Epithelial cell of esophagus (primary cell): ENCODE data around the gene DOCK4.

Experiments
- DNase-seq: peaks from one replicate; pipeline ENCODE4 v3.0.0; 2010; ENCODE audit warnings: low read depth
- H3K4me3 ChIP-seq: 2 replicates; pipeline ENCODE4 v1.5.1; 2011; ENCODE audit warnings: mild to moderate bottlenecking, low read length, control low read depth
- CTCF ChIP-seq: IDR thresholded peaks from 2 replicates; pipeline ENCODE4 v1.5.1; 2011; ENCODE audit warnings: low read depth, mild to moderate bottlenecking, low read length, control low read depth, inconsistent platforms; ENCODE audit not compliant: insufficient read depth; ENCODE audit errors: missing control alignments

The DOCK4 gene

GRCh38 chr7:111796671-111797070, 409.5 kb downstream of the DOCK4 start:
- no peak overlapping the region for H3K4me3 ChIP-seq
- DNase-seq, result peak; percentile 16
- no peak for TF ChIP-seq CTCF

DNA sequence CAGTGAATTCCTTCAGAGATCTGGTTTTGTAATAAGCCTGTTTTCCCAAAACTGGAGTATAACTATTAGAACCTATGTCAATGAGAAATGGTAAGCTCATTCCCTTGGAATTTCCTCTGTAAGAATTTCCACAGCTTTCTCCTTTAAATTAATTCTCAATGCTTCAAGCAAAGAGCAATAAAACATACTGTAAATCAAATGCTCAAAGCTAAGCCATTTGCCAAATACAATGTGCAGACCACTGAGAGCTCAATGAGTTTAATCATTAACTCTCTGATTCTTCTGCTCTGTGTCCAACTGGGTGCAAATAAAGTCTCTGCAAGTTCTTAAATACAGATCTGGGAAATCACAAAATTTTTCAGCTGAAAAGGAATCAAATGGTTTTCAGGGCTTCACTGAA, 416.3 kb downstream of the DOCK4 start:
- DNase-seq, result no peak
- no peak for TF ChIP-seq CTCF
- no peak overlapping the region for H3K4me3 ChIP-seq

DNA sequence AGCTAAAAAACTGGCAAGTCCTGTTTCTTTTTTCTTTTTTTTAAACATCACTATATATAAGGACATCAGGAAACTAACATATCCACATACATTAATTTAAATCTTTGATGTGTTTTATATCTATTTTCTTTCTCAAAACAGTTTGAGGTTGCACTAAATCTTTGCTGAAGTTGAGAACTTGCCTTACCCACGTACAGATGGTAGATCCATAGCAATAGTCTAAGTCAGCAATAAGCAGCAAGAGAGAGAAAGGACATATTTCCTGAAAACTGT, 417.2 kb downstream of the DOCK4 start:
- no peak for TF ChIP-seq CTCF
- no peak overlapping the region for H3K4me3 ChIP-seq
- no peak for DNase-seq

DNA sequence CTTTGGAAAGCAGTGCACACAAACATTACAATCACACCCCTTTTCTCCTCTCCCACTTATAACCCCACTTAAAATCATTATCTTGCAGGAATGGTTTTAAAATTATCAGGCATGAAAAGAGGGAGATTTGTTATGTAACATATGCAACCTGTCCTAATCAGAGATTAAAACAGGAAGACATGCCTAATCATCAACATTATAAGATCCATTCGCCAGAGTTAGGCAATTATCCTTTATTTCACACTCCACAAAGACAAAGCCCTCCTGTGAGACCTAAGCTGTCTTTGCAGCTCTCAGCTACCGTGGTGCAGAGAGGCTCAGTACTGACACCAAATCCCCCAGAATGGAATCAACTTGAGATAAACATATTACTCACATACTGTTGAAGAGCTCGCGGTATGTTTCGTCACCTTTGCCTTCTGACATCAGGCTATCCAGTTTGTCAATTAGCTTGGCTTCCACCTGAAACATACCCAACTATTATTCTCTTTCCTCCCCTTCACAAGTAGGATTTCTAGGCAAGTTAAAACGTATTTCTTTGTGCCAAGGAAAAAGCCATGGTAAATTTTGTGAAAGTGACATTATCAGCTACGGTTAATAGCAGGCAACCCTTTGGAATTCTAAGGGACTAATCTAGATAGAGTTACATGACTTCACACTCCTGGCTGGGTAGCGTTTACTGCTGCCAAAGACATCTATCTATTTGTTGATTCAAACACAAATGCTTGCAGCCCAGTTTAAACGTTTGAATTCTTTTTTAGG, 417.7 kb downstream of the DOCK4 start:
- H3K4me3 ChIP-seq, result no peak overlapping the region
- no peak for TF ChIP-seq CTCF
- peak; percentile 49 for DNase-seq

DNA sequence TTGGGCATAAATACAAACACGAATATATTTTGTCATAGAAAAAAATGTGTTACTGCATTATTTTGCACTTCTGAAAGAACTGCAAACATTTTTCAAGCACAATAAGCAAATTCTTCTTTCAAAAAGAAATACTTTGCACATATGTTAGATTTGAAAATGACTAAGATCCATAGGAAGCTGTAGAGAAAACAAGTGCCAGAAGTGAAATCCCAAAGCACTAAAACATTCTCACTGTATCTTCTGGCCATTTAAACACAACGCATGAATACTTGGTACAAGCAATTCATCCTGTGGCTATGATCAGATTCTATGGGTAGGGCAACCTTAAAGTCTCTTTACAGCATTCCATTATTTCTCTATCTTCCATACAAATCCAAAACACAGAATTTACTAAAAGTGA, 418.5 kb downstream of the DOCK4 start:
- no peak for TF ChIP-seq CTCF
- DNase-seq, result no peak
- H3K4me3 ChIP-seq, result no peak overlapping the region

DNA sequence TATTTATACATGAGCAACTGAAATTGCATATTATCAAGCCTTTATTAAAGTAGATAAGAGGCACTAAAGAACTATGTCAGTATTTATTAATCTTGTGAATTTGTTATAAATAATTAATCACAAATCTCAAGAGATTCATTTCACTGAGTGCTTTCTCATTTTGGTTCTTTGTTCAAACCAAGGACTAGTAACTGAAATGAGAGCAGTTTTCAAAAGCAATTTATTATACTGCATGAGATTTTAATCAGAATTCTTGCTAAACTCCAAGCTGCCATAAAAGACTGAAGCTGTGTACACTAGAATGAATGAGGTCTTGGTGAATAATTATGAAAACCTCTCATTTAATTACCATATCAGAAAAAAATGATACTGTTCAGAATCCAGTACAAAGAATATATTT, 419.1 kb downstream of the DOCK4 start:
- no peak overlapping the region for H3K4me3 ChIP-seq
- no peak for TF ChIP-seq CTCF
- DNase-seq, result no peak

- TF ChIP-seq CTCF, result no peak
- H3K4me3 ChIP-seq, result no peak overlapping the region
- peak; percentile 51 for DNase-seq
These were observed 421.1 kb downstream of the DOCK4 start for GRCh38 chr7:111785076-111785475.
